ENCODE measurements around the gene FBRS.
"Not testable (repeated sequence)": the region's sequence is repeated elsewhere in the genome, so short reads cannot be mapped to it uniquely, and the experiment has no call there.

The FBRS gene

GRCh38 chr16:30697264-30698138 is 39.3 kb downstream of the FBRS start:
- TF ChIP-seq SPI1 (IDR thresholded peaks at IDR 0.05; ENCODE audit: low read depth, low read length) (no peak), POU2F2 (IDR thresholded peaks at IDR 0.05; ENCODE audit: low read depth, low read length) (no peak), POLR2A (IDR thresholded peaks at IDR 0.05; ENCODE audit: low read depth, low read length) (no peak), TAF1 (IDR thresholded peaks at IDR 0.05; ENCODE audit: low read depth, low read length) (no peak), PAX5 (IDR thresholded peaks at IDR 0.05; ENCODE audit: insufficient read depth, low read length, severe bottlenecking) (no peak), POLR2AphosphoS5 (IDR thresholded peaks at IDR 0.05; ENCODE audit: low read depth, low read length) (no peak)
- peak; percentile 98 for FAIRE-seq
- DNase-seq (ENCODE audit: insufficient read length, low spot score), result peak; percentile 84

- FAIRE-seq (no peak), DNase-seq (ENCODE audit: insufficient read length, low spot score) (peak; percentile 94)
- TF ChIP-seq PAX5 (IDR thresholded peaks at IDR 0.05; ENCODE audit: insufficient read depth, low read length, severe bottlenecking) (peak; percentile 0), SPI1 (IDR thresholded peaks at IDR 0.05; ENCODE audit: low read depth, low read length) (no peak), TAF1 (IDR thresholded peaks at IDR 0.05; ENCODE audit: low read depth, low read length) (peak; percentile 65), POU2F2 (IDR thresholded peaks at IDR 0.05; ENCODE audit: low read depth, low read length) (peak; percentile 88), POLR2A (IDR thresholded peaks at IDR 0.05; ENCODE audit: low read depth, low read length) (peak; percentile 92), POLR2AphosphoS5 (IDR thresholded peaks at IDR 0.05; ENCODE audit: low read depth, low read length) (peak; percentile 83)
Measured at GRCh38 chr16:30698139-30698815, 40.0 kb downstream of the FBRS start.

DNA sequence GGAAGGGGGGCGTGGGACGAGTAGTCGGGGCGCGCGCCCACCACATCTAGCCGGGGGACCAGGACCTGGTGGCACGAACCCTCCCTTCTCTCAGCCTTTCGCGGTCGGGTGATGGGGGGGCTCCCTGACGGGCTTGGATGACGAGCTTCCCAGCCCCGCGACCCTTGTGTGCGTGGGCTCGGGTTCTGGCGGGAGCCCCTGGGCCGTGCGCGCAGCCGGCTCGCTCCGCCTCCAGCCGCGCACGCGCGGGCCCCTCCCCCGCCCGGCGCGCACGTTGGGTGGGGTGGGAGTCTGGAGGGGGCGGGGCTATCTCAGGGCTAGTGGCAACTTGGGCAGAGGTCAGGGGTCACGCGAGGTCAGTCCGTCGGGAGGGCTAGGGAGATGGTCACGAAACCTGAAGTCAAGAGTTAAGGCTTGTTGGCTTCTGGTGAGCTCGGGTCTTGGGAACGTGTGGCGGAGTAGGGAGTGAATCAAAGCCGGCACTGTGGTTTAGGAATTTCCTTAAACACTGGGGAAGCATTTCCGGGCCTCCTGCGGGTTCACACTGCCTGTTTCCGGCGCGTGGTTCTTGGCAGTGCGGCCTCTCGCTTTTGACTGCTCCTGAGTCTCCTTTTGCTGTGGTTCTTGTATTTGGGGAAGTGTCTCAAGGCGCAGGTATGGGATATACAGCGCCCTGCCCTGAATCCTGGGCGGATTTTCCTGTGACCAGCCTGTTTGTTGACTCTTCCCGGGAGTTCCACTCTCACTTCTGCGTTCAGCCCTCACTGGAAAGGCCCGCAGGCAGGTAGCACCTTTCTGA is 40.8 kb downstream of the FBRS start, which contains the start of gene SRCAP:
Gene SRCAP, plus strand, starts transcription at position 356 of the 799 bp plus-strand sequence. CDS start 1,654 bp downstream, outside the sequence.
- peak; percentile 84 for DNase-seq (ENCODE audit: insufficient read length, low spot score)
- TF ChIP-seq PAX5 (IDR thresholded peaks at IDR 0.05; ENCODE audit: insufficient read depth, low read length, severe bottlenecking) (no peak), TAF1 (IDR thresholded peaks at IDR 0.05; ENCODE audit: low read depth, low read length) (no peak; the same call in 1 of the 2 replicates), POLR2AphosphoS5 (IDR thresholded peaks at IDR 0.05; ENCODE audit: low read depth, low read length) (no peak; the same call in 1 of the 2 replicates), SPI1 (IDR thresholded peaks at IDR 0.05; ENCODE audit: low read depth, low read length) (peak; percentile 59), POU2F2 (IDR thresholded peaks at IDR 0.05; ENCODE audit: low read depth, low read length) (no peak; the same call in 1 of the 2 replicates), POLR2A (IDR thresholded peaks at IDR 0.05; ENCODE audit: low read depth, low read length) (0 out of 2 replicates have a peak, but pooled peaks have one; percentile 29)
- peak; percentile 63 for FAIRE-seq

- no peak for TF ChIP-seq PAX5 (IDR thresholded peaks at IDR 0.05; ENCODE audit: insufficient read depth, low read length, severe bottlenecking)
- DNase-seq (ENCODE audit: insufficient read length, low spot score) (no peak), FAIRE-seq (no peak)
Measured at GRCh38 chr16:30699615-30700099, 41.4 kb downstream of the FBRS start.

DNA sequence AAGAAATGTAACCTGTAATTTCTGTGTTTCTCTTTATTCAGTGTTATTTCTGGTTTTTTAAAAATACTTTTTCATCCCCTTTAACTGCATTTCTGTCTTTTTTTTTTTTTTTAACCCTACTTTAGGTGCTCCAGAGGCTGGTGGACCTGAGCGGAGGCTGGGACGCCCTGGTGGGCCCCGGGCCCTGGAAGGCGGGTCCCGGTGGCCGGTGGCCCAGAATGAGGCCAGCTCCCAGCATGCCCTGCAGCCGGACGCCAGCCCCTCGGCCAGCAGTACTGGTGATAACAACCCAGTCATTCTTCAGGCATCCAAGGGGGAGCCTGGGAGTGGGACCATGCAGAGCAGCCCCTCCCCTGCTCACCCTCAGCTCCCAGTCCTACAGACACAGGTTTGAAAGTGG is 42.3 kb downstream of the FBRS start:
- TF ChIP-seq TAF1 (IDR thresholded peaks at IDR 0.05; ENCODE audit: low read depth, low read length) (no peak), POU2F2 (IDR thresholded peaks at IDR 0.05; ENCODE audit: low read depth, low read length) (no peak), PAX5 (IDR thresholded peaks at IDR 0.05; ENCODE audit: insufficient read depth, low read length, severe bottlenecking) (no peak), POLR2AphosphoS5 (IDR thresholded peaks at IDR 0.05; ENCODE audit: low read depth, low read length) (no peak), SPI1 (IDR thresholded peaks at IDR 0.05; ENCODE audit: low read depth, low read length) (no peak), POLR2A (IDR thresholded peaks at IDR 0.05; ENCODE audit: low read depth, low read length) (no peak)
- DNase-seq (ENCODE audit: insufficient read length, low spot score) (no peak), FAIRE-seq (no peak)

DNA sequence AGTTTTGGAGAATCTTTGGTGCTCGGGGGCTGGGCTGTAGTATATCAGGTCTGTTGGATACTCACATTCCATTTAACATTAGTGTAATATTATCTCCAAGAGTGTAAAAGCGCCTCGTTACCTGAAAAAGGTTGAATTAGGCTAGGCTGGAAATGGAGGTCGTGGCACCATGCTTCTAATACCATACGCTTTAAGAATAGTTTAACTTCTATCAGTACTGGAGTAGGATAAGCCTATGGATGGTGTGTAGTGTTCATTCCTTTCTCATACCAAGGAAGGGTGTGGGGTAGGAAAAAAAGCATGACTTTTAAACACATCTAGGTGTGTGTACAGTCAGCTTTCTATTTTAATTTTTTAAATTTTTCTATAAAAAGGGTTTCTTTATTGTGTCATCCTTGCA is 42.7 kb downstream of the FBRS start:
- TF ChIP-seq PAX5 (IDR thresholded peaks at IDR 0.05; ENCODE audit: insufficient read depth, low read length, severe bottlenecking), result no peak
- TF ChIP-seq TAF1 (IDR thresholded peaks at IDR 0.05; ENCODE audit: low read depth, low read length), result no peak
- no peak for TF ChIP-seq POU2F2 (IDR thresholded peaks at IDR 0.05; ENCODE audit: low read depth, low read length)
- TF ChIP-seq POLR2AphosphoS5 (IDR thresholded peaks at IDR 0.05; ENCODE audit: low read depth, low read length), result no peak
- TF ChIP-seq SPI1 (IDR thresholded peaks at IDR 0.05; ENCODE audit: low read depth, low read length), result no peak
- no peak for TF ChIP-seq POLR2A (IDR thresholded peaks at IDR 0.05; ENCODE audit: low read depth, low read length)
- DNase-seq (ENCODE audit: insufficient read length, low spot score) (no peak), FAIRE-seq (no peak)

DNA sequence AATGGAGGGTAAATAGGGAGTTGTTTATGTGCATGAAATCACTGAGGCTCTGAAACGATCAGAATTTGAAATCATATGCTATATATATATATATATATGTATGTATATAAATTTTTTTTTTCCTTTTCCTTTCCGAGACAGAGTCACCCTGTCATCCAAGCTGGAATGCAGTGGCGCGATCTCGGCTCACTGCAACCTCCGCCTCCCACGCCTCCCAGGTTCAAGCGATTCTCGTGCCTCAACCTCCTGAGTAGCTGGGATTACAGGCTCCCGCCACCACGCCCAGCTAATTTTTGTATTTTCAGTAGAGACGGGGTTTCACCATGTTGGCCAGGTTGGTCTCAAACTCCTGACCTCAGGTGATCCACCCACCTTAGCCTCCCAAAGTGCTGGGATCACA is 44.8 kb downstream of the FBRS start:
- DNase-seq (ENCODE audit: insufficient read length, low spot score); FAIRE-seq: not testable (repeated sequence)

DNA sequence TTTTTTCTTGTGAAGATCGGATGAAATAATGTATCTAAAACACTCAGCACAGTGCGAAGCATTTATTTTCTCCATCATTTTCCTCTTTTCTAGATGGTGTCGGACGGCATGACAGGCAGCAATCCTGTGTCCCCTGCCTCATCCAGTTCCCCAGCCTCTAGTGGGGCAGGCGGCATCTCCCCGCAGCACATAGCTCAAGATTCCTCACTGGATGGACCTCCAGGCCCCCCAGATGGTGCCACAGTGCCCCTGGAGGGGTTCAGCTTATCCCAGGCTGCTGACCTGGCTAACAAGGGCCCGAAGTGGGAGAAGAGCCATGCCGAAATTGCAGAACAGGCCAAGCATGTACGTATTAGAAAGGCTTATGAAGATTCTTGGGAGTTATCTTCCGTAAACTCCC is 45.7 kb downstream of the FBRS start:
- no peak for TF ChIP-seq SPI1 (IDR thresholded peaks at IDR 0.05; ENCODE audit: low read depth, low read length)
- TF ChIP-seq POLR2AphosphoS5 (IDR thresholded peaks at IDR 0.05; ENCODE audit: low read depth, low read length), result no peak
- TF ChIP-seq POLR2A (IDR thresholded peaks at IDR 0.05; ENCODE audit: low read depth, low read length), result no peak
- TF ChIP-seq PAX5 (IDR thresholded peaks at IDR 0.05; ENCODE audit: insufficient read depth, low read length, severe bottlenecking), result no peak
- TF ChIP-seq POU2F2 (IDR thresholded peaks at IDR 0.05; ENCODE audit: low read depth, low read length), result no peak
- TF ChIP-seq TAF1 (IDR thresholded peaks at IDR 0.05; ENCODE audit: low read depth, low read length), result no peak
- no peak for DNase-seq (ENCODE audit: insufficient read length, low spot score)
- FAIRE-seq, result no peak

GRCh38 chr16:30706046-30706445 is 47.8 kb downstream of the FBRS start:
- TF ChIP-seq POLR2A (IDR thresholded peaks at IDR 0.05; ENCODE audit: low read depth, low read length) (no peak), PAX5 (IDR thresholded peaks at IDR 0.05; ENCODE audit: insufficient read depth, low read length, severe bottlenecking) (no peak), POU2F2 (IDR thresholded peaks at IDR 0.05; ENCODE audit: low read depth, low read length) (no peak), SPI1 (IDR thresholded peaks at IDR 0.05; ENCODE audit: low read depth, low read length) (no peak)
- DNase-seq (ENCODE audit: insufficient read length, low spot score) (no peak), FAIRE-seq (no peak)
